GM21447 (cell line): Measurements from ENCODE around the gene PRCD.
"Not testable (repeated sequence)": the region's sequence is repeated elsewhere in the genome, so short reads cannot be mapped to it uniquely, and the experiment has no call there.

Experiments
- ATAC-seq: cut with Tn5 transposase; IDR thresholded peaks from one replicate; pipeline ENCODE4 v1.9.1; 2021; ENCODE audit not compliant: unreplicated experiment

The PRCD gene

DNA sequence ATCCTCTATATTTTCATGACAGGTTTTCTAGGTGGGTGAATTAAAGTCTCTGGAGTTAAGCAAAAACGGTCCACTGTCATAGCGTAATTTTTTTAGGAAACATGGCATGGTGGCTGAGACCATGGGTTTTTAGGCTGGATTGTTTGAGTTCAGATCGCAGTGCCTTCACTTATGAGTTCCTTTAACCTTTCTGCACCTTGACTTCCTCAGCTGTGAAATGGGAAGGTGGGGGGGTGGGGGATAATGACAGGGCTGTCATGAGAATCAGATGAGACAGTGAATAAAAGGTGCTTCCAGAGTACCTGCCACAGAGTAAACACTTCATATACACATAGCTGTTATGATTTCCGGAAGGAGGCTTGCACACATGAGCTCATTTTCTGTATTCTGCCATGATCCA is 11.8 kb downstream of the PRCD start:
- no peak for ATAC-seq

DNA sequence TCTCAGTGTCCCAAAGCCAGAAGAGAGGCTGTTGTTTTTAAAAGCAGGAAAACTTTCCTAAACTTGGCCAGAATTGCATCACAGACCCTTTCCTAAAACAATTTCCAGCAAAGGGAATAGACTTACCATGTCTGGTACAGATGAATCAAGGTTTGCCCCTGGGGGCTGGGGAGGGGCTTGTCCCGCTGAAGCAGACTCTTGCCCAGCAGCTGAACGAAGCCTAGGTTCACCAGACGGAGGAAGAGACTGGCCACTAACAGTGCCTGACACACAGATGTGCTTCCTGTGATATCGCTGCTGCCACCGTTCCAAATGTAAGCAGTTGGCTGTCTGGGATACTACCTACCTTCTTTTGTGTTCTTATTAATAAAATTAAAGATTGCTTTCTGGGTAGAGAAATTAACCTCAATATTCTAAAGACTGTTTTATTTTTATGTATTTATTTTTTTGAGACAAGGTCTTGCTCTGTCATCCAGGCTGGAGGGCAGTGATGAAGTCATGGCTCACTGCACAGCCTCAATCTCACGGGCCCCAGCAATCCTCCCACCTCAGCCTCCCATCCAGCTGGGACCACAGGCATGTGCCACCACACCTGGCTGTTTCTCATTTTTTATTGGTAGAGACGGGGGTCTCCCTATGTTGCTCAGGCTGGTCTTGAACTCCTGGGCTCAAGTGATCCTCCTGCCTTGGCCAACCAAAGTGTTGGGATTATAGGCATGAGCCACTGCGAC is 13.5 kb downstream of the PRCD start:
- ATAC-seq: no peak

DNA sequence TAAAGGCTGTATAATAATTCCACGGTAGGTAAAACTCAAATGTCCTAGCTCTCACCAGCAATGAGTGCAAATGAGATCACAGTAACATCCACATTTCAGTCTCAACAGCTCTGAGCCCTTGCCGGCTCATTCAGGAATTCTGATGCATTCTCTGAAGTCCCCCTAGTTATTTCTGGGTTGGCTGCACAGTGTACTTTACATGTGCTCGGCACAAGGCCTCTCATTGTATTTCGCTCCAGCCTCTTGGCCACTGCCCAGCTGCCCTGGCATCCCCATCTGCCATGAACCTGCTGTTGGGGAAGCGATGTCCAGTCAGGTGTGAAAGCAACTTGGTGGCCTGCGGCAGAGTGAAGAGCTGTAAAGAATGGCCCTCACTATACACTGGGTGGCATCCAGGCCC is 14.3 kb downstream of the PRCD start:
- no peak for ATAC-seq

DNA sequence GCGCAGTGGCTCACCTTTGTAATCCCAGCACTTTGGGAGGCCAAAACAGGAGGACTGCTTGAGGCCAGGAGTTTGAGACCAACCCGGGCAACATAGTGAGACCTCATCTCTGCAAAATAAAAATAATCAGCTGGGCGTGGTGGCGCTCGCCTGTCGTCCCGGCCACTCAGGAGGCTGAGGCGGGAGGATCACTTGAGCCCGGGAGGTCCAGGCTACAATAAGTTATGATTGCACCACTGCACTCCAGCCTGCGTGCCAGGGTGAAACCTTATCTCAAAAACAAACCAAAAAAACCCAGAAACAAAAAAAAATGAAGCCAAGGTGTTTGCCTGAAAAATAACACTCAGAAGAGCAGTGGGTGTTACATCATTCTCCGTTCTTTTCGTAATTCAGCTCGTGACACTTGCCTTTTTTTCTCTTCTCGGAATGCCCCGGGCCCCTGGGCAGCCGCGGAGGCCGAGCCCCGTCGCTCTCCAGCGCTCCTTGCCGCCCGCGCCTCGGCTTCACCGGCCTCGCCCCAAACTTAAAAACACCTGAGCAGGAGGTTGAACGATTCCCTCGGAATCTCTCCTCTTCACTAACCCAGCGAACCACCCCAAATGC is 17.0 kb downstream of the PRCD start:
- ATAC-seq: peak; percentile 20

DNA sequence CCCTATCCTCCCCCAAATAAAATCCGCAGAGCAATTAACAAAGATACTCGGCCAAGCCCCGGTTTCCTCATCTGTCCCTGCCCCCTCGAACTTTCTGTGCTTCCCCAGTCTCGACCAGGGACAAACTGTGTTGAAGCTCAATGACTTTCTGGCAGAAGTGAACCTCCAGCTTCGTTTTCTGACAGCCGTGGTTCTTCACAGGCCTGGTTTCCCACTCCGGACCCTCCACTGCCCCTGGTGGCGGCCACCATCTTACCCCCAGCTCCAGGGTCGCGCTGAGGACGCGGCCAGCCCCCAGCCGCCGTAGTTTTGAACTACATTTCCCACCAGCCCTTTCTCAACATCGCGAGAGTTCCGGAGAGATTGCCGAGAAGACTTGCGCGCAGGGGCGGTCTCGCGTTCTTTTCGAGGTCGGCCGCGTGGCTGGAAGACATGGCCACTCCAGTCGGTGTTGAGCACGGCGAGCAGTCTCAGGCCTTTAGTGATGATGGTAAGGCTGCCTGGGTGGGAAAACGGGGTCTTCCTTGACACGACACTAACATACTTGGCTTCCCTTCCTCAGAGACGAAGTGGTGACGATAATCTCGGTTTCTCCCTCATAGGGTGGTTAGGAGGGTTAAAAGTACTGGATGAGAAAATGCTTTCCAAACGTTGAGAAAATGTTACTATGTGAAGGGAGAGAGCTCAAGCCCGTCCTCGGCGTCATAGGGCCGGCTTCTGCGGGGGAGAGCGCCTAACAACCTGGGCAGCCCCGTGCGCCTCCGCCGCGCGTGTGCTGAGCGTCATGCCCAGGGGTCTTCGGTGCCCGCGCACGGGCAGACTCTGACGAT is 17.7 kb downstream of the PRCD start:
- ATAC-seq: peak; percentile 83

DNA sequence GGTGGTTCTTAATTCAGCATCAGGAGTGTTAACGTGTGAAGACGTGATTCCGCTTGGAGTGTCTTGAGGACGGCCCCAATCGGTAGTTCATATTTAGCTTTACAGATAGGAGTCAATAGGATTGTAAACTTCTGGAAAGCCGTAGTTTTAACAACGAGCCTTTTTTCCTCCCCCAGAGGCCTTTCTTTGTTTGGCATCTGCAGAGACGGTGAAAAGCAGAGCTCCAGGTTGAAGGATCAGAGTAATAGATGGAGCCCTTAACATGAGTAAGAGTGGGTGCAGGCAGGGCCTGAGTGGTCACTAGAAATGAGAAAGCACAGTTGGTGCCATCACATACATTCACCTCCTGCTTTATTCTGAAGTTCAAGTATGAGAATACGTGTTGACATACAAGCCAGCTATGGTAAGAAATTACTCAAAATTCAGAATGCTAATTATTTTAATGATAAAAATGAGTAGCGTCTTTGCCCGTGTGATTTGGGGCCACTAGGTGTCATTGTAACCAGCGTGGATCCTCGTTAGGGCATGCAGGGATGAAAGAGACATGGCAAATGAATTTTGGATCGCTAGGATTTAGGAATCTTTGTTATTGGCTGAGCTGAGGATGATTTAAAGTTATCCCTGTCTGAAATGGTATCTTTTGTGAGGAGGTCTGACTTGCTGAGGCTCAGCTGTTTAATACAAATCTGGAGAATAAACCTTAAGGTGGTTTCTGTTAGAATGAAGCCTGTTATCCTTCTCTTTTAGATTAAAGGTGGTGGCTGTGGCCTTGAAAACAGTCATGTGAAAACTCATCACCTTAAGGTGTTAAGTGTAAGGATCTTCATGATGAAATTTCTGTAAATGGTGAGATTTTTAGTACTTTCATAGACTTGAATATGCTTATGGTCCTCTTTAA is 18.6 kb downstream of the PRCD start:
- no peak for ATAC-seq

DNA sequence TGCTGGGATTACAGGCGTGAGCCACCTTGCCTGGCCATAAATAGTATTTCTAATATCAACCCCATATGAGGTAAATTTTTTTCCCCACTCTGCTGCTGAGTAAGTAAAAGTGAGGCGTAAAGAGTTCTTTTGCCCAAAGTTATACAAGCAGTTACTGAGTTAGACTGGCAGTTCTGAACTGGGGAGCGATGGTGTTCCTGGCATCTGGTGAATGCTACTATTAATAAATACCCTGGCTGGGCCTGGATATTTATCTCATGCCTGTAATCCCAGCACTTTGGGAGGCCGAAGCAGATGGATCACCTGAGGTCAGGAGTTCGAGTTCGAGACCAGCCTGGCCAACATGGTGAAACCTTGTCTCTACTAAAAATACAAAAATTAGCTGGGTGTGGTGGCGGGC is 19.6 kb downstream of the PRCD start:
- not testable (repeated sequence) for ATAC-seq

DNA sequence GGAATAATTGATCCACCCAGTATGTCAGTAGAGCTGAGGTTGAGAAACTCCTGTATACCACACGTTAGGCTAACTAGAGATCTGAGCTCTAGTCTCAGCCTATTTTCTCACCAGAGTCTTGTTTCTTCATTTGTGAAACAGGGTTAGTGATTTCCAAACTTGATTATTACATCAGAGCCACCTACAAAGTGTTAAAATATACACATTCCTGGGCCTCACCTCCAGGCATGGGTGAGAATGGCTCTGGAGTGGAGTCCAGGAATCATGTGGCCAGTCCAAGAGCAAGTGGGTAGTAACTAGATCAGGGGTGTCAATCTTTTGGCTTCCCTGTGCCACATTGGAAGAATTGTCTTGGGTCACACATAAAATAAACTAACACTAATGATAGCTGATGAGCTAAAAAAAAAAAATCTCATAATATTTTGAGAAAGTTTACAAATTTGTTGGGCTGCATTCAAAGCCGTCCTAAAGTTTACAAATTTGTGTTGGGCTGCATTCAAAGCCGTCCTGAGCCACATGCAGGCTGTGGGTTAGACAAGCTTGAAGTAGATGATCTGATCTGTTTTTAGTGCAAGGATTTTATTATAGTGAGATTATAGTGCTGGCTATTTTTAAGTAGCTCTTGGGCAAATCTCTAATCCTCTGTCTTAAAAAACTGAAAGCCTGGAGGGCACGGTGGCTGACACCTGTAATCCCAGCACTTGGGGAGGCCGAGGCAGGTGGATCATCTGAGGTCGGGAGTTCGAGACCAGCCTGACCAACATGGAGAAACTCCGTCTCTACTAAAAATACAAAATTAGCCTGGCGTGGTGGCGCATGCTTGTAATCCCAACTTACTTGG is 20.4 kb downstream of the PRCD start:
- ATAC-seq: no peak

DNA sequence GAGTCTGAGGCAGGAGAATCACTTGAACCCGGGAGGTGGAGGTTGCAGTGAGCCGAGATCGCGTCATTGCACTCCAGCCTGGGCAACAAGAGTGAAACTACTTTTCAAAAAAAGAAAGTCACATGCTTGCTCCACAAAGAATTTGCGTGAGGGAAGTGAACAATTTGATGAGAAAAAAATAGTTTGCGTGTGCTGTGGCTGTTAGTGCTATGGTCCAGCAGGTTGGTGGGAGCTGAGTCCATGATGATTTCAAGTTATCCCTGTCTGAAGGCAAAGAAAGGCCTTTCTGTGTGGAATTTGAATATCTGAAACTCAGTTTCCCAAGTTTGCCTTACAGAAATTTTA is 21.0 kb downstream of the PRCD start:
- ATAC-seq: no peak

DNA sequence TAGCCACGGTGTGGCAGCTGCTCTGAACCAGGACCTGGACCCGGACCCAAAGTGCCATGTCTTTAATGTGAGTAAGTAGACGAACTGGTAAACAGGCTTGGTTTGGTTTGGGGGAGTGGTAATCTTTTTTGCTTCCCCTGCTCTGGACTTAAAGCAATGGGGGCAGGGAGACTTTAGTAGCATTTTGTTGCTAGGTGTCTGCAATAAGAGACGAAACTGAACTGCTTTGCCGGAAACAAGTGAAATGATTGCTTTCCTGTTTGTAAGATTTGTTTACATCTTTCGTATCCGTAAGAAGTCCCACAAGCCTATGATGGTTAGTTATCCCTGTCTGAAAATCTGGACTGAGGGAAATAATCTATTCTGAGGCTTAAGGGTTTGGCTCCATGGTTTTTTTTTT is 21.5 kb downstream of the PRCD start:
- no peak for ATAC-seq

DNA sequence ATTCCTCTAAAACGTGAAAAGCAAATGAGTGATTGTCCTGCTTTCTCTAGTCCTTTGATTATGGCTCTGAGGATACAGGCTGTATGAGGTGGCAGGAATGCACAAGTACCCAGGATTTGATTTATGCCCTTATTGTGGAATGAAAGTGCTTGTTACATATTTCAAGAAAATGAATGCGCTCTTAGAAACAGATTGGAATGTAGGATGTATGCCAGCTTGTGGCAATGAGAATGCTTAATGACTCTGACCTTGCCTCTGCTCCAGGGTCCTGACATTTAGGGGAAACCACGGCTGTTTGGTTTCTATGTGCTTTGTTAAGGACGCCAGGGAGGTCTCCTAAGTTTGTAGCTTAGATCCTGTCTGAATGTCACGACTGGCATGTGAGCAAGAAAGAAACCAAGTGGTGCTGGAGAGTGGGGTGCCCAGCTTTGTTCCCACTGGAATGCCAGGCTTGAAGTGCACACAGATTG is 22.0 kb downstream of the PRCD start:
- no peak for ATAC-seq

DNA sequence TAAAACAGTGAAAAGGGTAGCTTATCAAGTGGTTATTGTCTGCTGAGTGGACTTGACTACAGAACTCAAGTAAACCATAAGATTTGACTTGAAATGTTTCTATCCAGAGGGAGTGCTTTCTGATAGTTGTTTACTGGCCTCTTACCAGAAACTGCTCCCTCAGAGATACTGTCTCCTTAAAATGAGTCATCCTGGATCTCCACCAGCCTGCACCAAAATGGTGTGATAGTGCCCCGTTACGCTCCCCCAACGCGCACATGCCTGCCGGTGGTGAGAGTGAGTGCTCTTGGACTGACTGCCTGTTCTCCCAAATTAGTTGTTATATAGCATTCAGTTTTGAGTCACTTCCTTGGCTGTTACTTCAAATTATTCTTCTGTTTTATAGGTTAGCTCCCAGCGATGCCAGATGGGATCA is 22.9 kb downstream of the PRCD start:
- ATAC-seq: no peak

DNA sequence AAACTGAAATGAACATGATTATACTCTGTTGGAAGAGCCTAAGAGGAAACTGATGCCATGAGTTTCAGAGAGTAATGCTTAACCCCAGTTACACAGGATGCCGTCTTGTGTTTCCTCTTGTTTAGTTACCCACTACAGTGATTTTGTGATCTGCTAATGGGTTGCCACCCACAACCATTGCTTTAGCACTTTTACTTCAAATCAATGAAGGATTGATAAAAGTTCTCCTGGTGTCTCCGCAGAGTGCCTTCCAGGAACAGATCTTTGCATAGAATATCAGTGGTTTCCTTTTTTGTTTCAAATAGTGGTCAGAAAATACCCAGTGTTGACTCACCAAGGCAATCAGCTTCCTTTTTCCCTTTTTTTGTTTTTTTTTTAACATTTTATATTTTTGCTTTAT is 23.5 kb downstream of the PRCD start:
- not testable (repeated sequence) for ATAC-seq

DNA sequence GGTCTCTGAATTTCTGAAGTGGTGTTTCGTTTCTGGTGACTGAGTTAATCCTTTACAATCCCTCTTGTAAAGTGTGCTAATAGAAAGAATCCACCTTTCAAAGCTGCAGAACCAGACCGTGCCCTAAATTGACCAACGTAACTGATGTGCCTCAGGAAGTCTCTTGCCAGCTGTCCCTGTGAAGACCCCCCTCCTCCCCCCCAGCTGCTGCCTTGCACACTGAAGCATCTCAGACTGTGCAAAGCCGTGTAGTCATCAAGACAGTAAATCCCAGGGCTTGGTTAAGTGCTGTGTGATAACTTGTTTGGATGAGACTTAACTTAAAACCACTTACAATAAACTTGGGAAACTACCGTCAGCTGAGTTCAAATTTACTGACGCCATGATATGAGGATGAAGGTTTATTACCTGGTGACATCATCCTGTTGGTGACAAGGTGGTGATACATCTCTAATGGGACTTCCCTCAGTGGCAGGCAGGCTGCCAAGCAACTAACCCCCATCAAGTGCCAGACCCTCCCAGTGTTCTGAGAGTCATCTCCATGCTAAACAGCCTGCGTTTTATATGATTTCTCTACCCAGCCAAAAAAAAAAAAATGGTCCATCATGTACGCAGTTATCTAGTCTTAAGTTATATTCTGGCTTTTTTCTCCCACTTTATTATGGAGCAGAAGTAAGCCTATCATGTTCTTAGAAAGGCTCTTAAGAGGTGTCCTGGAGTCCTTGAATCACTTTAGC is 25.3 kb downstream of the PRCD start:
- not testable (repeated sequence) for ATAC-seq

DNA sequence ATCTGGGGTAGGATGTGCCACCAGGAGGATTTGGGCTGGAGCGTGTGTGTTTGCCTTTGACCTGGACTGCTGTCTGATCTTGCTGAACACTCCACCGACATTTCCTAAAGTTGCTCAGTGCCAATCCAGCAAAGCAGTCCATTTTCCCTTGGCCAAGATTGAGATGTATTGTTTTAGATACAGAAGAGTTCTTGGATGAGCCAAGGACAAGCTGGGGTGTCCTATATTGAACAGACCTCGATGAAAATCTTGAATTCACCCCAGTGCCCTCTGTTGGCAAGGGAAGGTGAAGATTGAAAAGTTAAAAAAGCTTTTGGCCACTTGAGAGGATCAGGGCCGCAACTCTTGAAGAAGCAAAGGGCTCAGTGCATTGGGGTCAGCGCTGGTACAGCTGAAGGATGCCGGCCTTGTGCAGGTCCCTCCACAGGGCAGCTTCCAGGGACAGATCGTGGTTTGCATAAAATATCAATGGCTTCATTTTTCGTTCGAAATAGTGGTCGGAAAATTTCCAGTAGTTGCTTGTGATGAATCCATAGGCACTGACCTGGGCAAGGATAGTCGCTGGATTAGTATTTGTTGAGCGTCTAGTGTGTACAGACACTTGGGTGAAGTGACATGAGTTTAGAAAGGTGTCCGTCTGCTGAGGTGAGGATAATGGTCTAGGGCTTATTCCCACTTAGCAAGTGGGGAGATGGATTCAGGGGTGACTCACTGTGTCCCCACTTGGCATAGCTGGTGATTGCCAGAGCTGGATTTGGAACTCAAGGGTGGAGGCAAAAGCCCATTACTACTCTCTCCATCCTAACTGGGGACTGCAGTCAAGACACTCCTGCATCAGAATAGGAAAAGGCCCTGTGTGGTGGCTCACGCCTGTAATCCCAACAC is 26.1 kb downstream of the PRCD start:
- no peak for ATAC-seq

DNA sequence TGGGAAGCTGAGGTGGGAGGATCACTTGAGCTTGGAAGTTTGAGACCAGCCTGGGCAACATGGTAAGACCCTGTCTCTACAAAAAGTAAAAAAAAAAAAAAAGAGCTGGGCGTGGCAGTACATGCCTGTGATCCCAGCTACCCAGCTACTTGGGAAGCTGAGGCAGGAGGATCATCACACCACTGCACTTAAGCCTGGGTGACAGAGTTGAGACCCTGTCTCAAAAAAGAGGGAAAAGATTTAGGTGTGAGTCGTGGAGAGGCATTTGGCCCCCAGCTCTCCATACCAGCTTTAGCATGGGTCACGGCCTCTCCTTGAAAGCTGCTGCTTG is 26.7 kb downstream of the PRCD start:
- ATAC-seq: no peak

DNA sequence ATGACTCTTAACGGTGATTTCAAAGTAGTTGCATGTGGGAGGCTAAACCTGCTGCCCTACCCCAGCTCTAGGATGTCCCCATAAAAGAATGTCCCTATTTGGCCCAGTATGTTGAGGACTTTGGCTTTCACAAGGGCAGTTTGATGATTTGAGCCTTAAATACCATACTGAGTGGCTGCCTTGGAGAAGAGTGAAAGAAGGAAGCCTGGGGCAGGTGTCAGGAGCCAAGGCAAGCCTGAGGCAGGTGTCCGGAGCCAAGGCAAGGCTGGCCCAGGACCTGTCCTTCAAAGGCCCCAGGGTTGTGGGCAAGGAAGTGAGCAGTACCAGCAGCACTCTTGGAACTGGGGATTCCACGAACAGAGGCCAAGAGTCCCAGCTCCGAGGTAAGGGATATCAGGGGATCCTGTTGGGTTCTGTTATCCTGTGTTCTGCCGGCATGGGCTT is 27.2 kb downstream of the PRCD start:
- no peak for ATAC-seq

DNA sequence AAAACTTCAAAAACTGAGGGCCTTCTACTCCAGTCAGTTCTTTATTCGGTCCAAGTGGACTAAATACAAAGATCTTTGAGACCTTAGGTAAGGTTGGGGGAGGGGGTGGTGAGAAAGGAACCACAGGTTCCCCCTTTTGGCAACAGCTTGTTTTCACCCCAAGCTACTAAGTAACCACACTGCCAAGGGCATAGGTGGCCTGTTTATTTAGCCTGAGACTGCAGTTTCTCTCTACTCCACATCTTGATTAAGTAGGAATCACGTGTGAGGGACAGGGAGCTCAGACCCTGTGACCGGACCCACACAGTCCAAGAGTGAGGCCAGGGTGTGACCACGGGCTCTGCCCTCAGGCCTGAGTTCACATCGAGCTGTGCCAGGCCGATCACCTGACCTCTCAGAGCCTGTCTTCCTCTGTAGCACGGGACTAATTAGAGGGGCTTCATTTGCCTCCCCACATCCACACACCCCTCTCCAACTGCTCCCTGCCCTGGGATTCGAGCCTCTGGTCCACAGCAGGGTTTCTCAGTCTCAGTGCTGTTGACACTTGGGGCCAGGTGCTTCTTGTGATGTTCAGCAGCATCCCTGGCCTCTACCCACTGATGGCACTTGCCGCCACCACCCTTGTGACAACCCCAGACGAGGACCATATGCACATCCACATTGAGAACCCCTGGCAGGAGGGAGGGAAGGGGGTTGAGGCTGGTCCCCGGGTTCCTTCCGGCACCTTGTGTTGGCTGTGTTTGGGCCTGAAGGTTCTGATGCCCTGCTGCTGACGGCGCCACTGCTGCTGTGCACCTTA is 28.0 kb downstream of the PRCD start:
- ATAC-seq: no peak
